ENCODE measurements around the gene SYVN1.

The SYVN1 gene

GRCh38 chr11:65134240-65134951, at the start of gene SYVN1:
Gene SYVN1 (minus strand): TSS chr11:65134519. CDS start chr11:65133601, 918 bp downstream.
- Histone ChIP-seq H3K4me2 (ENCODE audit: low read depth, low read length, poor library complexity, severe bottlenecking) (peak within 1 kb of the TSS; percentile 98), H3K27me3 (ENCODE audit: insufficient read depth, low read length, poor library complexity, severe bottlenecking) (no peaks in the 10 kb centered on the region)

GRCh38 chr11:65183201-65183891, 49.0 kb upstream of the SYVN1 start:
- Histone ChIP-seq H2AFZ (ENCODE audit: low read length) (no peak overlapping the region), H3K9ac (ENCODE audit: low read depth, low read length, poor library complexity, severe bottlenecking) (peak overlapping the region; percentile 97), H3K9me3 (ENCODE audit: insufficient read depth, low read depth, low read length) (no peaks in the 10 kb centered on the region), H3K9me2 (replicated peaks; ENCODE audit: low read depth, low read length) (no peaks in the 10 kb centered on the region), H4K20me1 (ENCODE audit: insufficient read depth, low read length, poor library complexity, severe bottlenecking) (no peaks in the 10 kb centered on the region), H3F3A (ENCODE audit: low read depth) (no peaks in the 10 kb centered on the region), H3K4me3 (ENCODE audit: low read length, poor library complexity, severe bottlenecking) (peak overlapping the region; percentile 93), H3K4me2 (ENCODE audit: low read depth, low read length, poor library complexity, severe bottlenecking) (peak overlapping the region; percentile 80), H3K4me1 (ENCODE audit: insufficient read depth, low read length, poor library complexity, severe bottlenecking) (peaks cover 22% of the 10 kb centered on the region), H3K36me3 (ENCODE audit: insufficient read depth, low read length) (peaks cover 6% of the 10 kb centered on the region; the same call in 1 of the 2 replicates), H3K79me2 (ENCODE audit: insufficient read depth, low read length) (peaks cover 24% of the 10 kb centered on the region), H3K27me3 (ENCODE audit: insufficient read depth, low read length, poor library complexity, severe bottlenecking) (no peaks in the 10 kb centered on the region)
- TF ChIP-seq EZH2phosphoT487 (IDR thresholded peaks at IDR 0.05; ENCODE audit: borderline replicate concordance) (no peak), CTCF (conservative IDR thresholded peaks at IDR 0.05; ENCODE audit: low read length) (no peak)

More at GRCh38 chr11:65134240-65134951, at the start of gene SYVN1:
- Histone ChIP-seq H3K4me1 (ENCODE audit: insufficient read depth, low read length, poor library complexity, severe bottlenecking) (peaks cover 24% of the 10 kb centered on the region), H3K79me2 (ENCODE audit: insufficient read depth, low read length) (peaks cover 26% of the 10 kb centered on the region), H3K9ac (ENCODE audit: low read depth, low read length, poor library complexity, severe bottlenecking) (peak within 1 kb of the TSS; percentile 88), H3K4me3 (ENCODE audit: low read length, poor library complexity, severe bottlenecking) (peak within 1 kb of the TSS; percentile 84), H3K9me2 (replicated peaks; ENCODE audit: low read depth, low read length) (no peaks in the 10 kb centered on the region), H2AFZ (ENCODE audit: low read length) (peak within 1 kb of the TSS; percentile 92), H4K20me1 (ENCODE audit: insufficient read depth, low read length, poor library complexity, severe bottlenecking) (peaks cover 21% of the 10 kb centered on the region), H3K9me3 (ENCODE audit: insufficient read depth, low read depth, low read length) (no peaks in the 10 kb centered on the region), H3K36me3 (ENCODE audit: insufficient read depth, low read length) (peaks cover 19% of the 10 kb centered on the region; the same call in 1 of the 2 replicates), H3F3A (ENCODE audit: low read depth) (no peaks in the 10 kb centered on the region)
- TF ChIP-seq CTCF (conservative IDR thresholded peaks at IDR 0.05; ENCODE audit: low read length), result no peak
- TF ChIP-seq EZH2phosphoT487 (IDR thresholded peaks at IDR 0.05; ENCODE audit: borderline replicate concordance), result no peak

GRCh38 chr11:65182258-65183170, 48.2 kb upstream of the SYVN1 start:
- no peaks in the 10 kb centered on the region for H4K20me1 ChIP-seq (ENCODE audit: insufficient read depth, low read length, poor library complexity, severe bottlenecking)
- H3K36me3 ChIP-seq (ENCODE audit: insufficient read depth, low read length), result no peaks in the 10 kb centered on the region
- H3K4me3 ChIP-seq (ENCODE audit: low read length, poor library complexity, severe bottlenecking), result peak overlapping the region; percentile 93
- H3K27me3 ChIP-seq (ENCODE audit: insufficient read depth, low read length, poor library complexity, severe bottlenecking), result no peaks in the 10 kb centered on the region
- H3K4me2 ChIP-seq (ENCODE audit: low read depth, low read length, poor library complexity, severe bottlenecking), result peak overlapping the region; percentile 80
- H3K79me2 ChIP-seq (ENCODE audit: insufficient read depth, low read length), result peaks cover 24% of the 10 kb centered on the region
- peak overlapping the region; percentile 80 for H2AFZ ChIP-seq (ENCODE audit: low read length)
- no peaks in the 10 kb centered on the region for H3K9me3 ChIP-seq (ENCODE audit: insufficient read depth, low read depth, low read length)
- peaks cover 22% of the 10 kb centered on the region for H3K4me1 ChIP-seq (ENCODE audit: insufficient read depth, low read length, poor library complexity, severe bottlenecking)
- H3F3A ChIP-seq (ENCODE audit: low read depth), result no peaks in the 10 kb centered on the region
- no peaks in the 10 kb centered on the region for H3K9me2 ChIP-seq (replicated peaks; ENCODE audit: low read depth, low read length)
- peak overlapping the region; percentile 97 for H3K9ac ChIP-seq (ENCODE audit: low read depth, low read length, poor library complexity, severe bottlenecking)
- no peak for TF ChIP-seq CTCF (conservative IDR thresholded peaks at IDR 0.05; ENCODE audit: low read length)
- TF ChIP-seq EZH2phosphoT487 (IDR thresholded peaks at IDR 0.05; ENCODE audit: borderline replicate concordance), result no peak

Measured in Loucy (cell line).